Ramos (cell line): ENCODE data around the gene CAPN15.

Experiments
- in situ Hi-C: fragments of 300-500 bp; cut with MboI; formaldehyde crosslinking; loops from one replicate; pipeline ENCODE4 v1.14.3; 2022; ENCODE audit warnings: low sequenced_read_pairs; ENCODE audit not compliant: unreplicated experiment

The CAPN15 gene

GRCh38 chr16:540645-541340 is 13.3 kb downstream of the CAPN15 start:
- in situ Hi-C loops = no loop called here

- in situ Hi-C loops = no loop called here
Observed at GRCh38 chr16:543301-544164, 16.0 kb downstream of the CAPN15 start.

GRCh38 chr16:544517-544916 is 17.0 kb downstream of the CAPN15 start:
- in situ Hi-C loops = no loop called here

DNA sequence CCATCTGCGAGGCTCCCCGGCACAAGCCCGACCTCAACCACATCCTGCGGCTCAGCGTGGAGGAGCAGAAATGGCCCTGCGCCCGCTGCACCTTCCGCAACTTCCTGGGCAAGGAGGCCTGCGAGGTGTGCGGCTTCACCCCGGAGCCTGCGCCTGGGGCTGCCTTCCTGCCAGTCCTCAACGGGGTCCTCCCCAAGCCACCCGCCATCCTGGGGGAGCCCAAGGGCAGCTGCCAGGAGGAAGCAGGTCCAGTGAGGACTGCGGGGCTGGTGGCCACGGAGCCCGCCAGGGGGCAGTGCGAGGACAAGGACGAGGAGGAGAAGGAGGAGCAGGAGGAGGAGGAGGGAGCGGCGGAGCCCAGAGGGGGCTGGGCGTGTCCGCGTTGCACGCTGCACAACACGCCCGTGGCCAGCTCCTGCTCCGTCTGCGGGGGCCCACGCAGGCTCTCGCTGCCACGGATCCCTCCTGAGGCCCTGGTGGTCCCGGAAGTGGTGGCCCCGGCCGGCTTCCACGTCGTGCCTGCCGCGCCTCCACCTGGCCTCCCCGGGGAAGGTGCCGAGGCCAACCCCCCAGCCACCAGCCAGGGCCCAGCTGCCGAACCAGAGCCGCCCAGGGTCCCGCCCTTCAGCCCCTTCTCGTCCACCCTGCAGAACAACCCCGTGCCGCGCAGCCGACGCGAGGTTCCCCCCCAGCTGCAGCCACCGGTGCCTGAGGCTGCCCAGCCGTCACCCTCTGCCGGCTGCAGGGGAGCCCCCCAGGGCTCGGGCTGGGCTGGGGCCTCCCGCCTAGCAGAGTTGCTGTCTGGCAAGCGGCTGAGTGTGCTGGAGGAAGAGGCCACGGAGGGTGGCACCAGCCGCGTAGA is 19.6 kb downstream of the CAPN15 start:
- in situ Hi-C loops = no loop called here

GRCh38 chr16:548586-548985 is 21.1 kb downstream of the CAPN15 start:
- in situ Hi-C loops = no loop called here

DNA sequence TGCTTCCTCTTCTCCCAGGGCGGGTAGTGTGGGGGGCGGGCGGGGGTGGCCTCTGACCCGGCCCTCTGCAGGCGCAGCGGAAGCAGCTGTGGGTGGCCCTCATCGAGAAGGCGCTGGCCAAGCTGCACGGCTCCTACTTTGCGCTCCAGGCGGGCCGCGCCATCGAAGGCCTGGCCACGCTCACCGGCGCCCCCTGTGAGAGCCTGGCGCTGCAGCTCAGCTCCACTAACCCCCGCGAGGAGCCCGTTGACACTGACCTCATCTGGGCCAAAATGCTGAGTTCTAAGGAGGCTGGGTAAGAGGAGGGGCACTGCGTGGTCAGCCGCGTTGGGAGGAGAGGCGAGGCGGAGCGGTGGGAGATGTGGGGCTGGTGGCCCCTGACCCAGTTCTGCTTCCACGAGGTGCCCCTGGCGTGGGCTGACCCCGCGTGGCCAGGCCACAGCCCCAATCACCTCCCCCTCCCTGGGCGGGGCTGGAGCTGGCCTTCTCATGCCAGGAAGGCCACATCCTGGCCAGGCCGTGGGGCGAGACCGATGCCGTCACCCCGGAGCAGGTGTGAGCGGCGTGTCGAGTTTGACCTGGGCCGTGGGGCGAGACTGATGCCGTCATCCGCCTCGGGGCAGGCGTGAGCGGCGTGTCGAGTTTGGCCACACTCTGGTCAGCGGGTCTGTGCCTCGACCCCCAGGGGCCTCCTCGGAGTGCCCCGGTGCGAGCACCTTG is 22.2 kb downstream of the CAPN15 start:
- in situ Hi-C loops = no loop called here

GRCh38 chr16:551210-551609 is 23.7 kb downstream of the CAPN15 start:
- in situ Hi-C loops = no loop called here

DNA sequence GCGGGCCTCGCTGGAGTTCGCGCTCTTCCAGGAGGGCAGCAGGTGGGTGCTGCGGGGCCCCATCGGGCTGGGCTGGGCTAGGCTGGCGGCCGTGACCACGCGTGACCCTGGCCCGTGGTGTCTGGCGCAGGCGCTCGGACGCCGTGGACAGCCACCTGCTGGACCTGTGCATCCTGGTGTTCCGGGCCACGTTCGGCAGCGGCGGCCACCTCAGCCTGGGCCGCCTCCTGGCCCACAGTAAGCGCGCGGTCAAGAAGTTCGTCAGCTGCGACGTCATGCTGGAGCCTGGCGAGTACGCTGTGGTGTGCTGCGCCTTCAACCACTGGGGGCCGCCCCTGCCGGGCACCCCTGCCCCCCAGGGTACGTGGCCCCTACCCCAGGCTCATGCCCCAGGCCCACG is 24.7 kb downstream of the CAPN15 start:
- in situ Hi-C loops = no loop called here

DNA sequence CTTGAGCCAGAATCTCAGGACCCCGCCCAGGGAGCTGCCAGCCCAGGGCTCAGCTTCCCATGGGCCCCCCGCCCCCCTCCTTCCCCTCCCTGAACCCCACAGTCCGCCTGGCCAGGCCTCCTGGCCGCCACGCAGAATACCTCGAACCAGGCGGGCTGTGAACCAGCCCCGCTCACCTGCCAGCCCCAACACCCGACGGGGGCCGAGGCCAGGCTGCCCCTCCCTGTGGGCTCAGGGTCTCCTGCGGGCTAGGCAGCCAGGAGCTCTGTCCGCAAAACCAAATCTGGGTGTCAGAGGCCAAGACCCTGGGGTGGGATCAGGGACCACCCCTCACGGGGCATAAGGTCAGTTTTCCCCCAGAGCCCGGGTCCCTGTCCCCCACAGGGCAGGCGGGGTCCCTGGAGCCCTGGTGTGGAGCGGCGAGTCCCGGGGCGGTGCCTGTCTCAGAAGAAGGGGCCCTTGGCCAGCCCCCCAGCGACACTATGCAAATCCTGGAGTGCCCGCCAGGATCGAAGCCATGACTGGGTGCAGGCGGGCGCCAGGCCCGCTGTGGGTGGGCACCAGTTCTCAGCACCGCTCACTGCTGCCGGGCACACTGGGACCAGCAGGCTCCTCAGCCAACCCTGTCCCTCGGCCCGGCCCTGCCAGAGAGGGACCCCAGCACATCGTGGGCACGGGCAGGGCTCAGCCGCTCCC is 26.2 kb downstream of the CAPN15 start:
- in situ Hi-C loops = no loop called here

DNA sequence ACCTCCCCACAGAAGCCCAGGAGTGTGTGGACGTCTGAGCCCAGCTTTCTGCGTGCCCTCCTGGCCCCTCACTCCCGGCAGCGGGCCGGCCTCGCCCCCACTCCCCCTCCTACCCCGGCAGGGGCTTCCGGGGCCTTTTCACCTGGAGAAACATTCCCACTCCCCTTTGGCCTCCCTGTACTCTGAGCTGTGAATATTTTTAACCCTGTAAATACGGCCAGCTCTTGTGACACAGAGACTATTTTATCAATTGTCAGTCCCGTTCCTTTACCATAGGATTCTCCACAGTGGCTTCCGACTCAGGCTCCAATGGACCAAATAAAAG is 26.7 kb downstream of the CAPN15 start:
- in situ Hi-C loops = no loop called here

- in situ Hi-C loops = no loop called here
Observed at GRCh38 chr16:554640-555365, 27.3 kb downstream of the CAPN15 start.

- in situ Hi-C loops = no loop called here
Observed at GRCh38 chr16:555528-556473, 28.3 kb downstream of the CAPN15 start.

DNA sequence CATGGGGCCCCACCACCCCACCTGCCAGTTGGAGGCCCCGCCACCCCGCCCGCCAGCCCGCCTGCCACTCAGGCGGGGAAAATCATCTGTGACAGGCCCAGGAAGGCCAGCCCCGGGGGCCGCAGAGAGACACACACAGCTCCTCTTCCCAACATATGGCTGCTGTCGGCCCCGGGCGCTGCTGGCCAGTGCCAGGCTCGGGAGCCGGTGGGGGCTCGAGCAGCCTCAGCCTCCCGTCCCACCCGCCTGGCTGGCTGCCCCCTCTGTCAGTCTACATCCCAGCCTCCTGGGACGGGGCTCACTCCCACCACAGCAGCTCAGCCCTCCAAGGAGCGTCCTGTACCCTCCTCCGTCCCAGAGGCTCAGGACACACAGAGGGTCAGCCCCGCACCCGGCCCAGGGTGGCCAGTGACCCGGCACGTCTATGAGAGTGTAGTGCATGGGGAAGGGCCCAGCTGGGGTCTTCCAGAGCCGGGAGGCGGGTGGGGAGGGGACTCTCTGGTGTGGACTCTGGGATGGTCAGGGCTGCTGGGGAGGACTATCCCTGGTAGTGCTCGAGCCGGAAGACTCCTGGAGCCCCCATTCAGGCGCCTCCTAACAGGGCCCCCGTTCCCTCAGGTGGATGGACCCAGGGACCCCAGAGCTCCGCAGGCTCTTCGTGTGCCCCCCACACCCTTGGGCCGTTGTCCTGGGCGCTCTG is 29.1 kb downstream of the CAPN15 start:
- in situ Hi-C loops = no loop called here

GRCh38 chr16:557463-558297 is 30.2 kb downstream of the CAPN15 start:
- in situ Hi-C loops = no loop called here

- in situ Hi-C loops = no loop called here
Observed at GRCh38 chr16:558298-559020, 30.9 kb downstream of the CAPN15 start.

- in situ Hi-C loops = no loop called here
Observed at GRCh38 chr16:559021-559380, 31.5 kb downstream of the CAPN15 start.
